Measurements from ENCODE around the gene HBA2. TPM values are rescaled to one million over a fixed set of nuclear protein-coding genes. Genes with fewer than 3 reads are reported as not detected.

Gene HBA2
- total RNA-seq, 1 experiment from 2014 or later, result not detected

- POLR2A ChIA-PET, result no interaction called here
Measured at GRCh38 chr16:166375-167121, 6.1 kb upstream of the HBA2 start.

GRCh38 chr16:167122-167690 lies 5.5 kb upstream of the HBA2 start:
- ATAC-seq, result no peak
- no peak overlapping the region for H3K27ac ChIP-seq (ENCODE audit: low read length)
- no TSS peak for BruUV-seq (replicated peaks)
- no peak for DNase-seq (ENCODE audit: low read depth, low spot score)
- intact Hi-C loops (cut with micrococcal nuclease; ENCODE audit: unreplicated experiment), result no loop called here
- in situ Hi-C loops (cut with HindIII; ENCODE audit: low pct_unique_long_range_greater_than_20kb, low sequenced_read_pairs), result no loop called here
- no peaks in the 10 kb centered on the region for H3K27me3 ChIP-seq (ENCODE audit: control insufficient read depth, insufficient read depth, low read length)
- ChIA-PET CTCF (no interaction called here), POLR2A (no interaction called here)
- no peak overlapping the region for H3K4me3 ChIP-seq (ENCODE audit: low read depth in 2 of 2, low read length in 2 of 2)
- H3K9me3 ChIP-seq (ENCODE audit: control insufficient read depth, insufficient read depth, low read depth, low read length), result no peaks in the 10 kb centered on the region
- H3K36me3 ChIP-seq (ENCODE audit: control insufficient read depth, insufficient read depth, low read length), result no peaks in the 10 kb centered on the region
- TF ChIP-seq TCF7L2 (IDR thresholded peaks at IDR 0.05; ENCODE audit: low read depth, low read length) (no peak), REST (IDR thresholded peaks at IDR 0.05; ENCODE audit: insufficient read depth in 1 of 2, low read depth in 2 of 2, low read length in 1 of 2) (no peak), SIN3A (IDR thresholded peaks at IDR 0.05; ENCODE audit: borderline replicate concordance, insufficient read depth, low read depth, low read length) (no peak), CTCF (IDR thresholded peaks at IDR 0.05) (no peak), POLR2AphosphoS5 (IDR thresholded peaks at IDR 0.05; ENCODE audit: low read depth, low read length) (no peak)
- no peaks in the 10 kb centered on the region for H3K4me1 ChIP-seq (ENCODE audit: control insufficient read depth, insufficient read depth, low read length)

More at GRCh38 chr16:166375-167121, 6.1 kb upstream of the HBA2 start:
- no TSS peak for BruUV-seq (replicated peaks)
- H3K4me1 ChIP-seq (ENCODE audit: control insufficient read depth, insufficient read depth, low read length), result no peaks in the 10 kb centered on the region
- no peaks in the 10 kb centered on the region for H3K36me3 ChIP-seq (ENCODE audit: control insufficient read depth, insufficient read depth, low read length)
- TF ChIP-seq CTCF (IDR thresholded peaks at IDR 0.05) (no peak), REST (IDR thresholded peaks at IDR 0.05; ENCODE audit: insufficient read depth in 1 of 2, low read depth in 2 of 2, low read length in 1 of 2) (no peak), TCF7L2 (IDR thresholded peaks at IDR 0.05; ENCODE audit: low read depth, low read length) (no peak)
- H3K4me3 ChIP-seq (ENCODE audit: low read depth in 2 of 2, low read length in 2 of 2), result no peak overlapping the region
- intact Hi-C loops (cut with micrococcal nuclease; ENCODE audit: unreplicated experiment) (no loop called here), in situ Hi-C loops (cut with HindIII; ENCODE audit: low pct_unique_long_range_greater_than_20kb, low sequenced_read_pairs) (no loop called here)
- no peaks in the 10 kb centered on the region for H3K9me3 ChIP-seq (ENCODE audit: control insufficient read depth, insufficient read depth, low read depth, low read length)
- ATAC-seq, result no peak
- no peaks in the 10 kb centered on the region for H3K27me3 ChIP-seq (ENCODE audit: control insufficient read depth, insufficient read depth, low read length)
- no peak overlapping the region for H3K27ac ChIP-seq (ENCODE audit: low read length)
- CTCF ChIA-PET, result no interaction called here
- no peak for DNase-seq (ENCODE audit: low read depth, low spot score)
